ENCODE data around the gene RAPGEF2. TPM values are rescaled to one million over a fixed set of nuclear protein-coding genes. Genes with fewer than 3 reads are reported as not detected.

The RAPGEF2 gene
- total RNA-seq, 1 donor from 2014 or later = 42.8 TPM

- intact Hi-C loops (cut with DNase I) = loop anchor here (10.0 kb wide), 1 partner anchor 164 kb away; no protein-coding TSS in a partner anchor
- DNase-seq (ENCODE audit: missing footprints) (no peak), ATAC-seq (no peak)
Observed at GRCh38 chr4:159280442-159281172, 177.7 kb downstream of the RAPGEF2 start.

- DNase-seq (ENCODE audit: missing footprints) (no peak), ATAC-seq (no peak)
- intact Hi-C loops (cut with DNase I) = loop anchor here (10.0 kb wide), 1 partner anchor 163 kb away; no protein-coding TSS in a partner anchor
Observed at GRCh38 chr4:159281771-159282170, 178.9 kb downstream of the RAPGEF2 start.

- no peak for ATAC-seq
- intact Hi-C loops (cut with DNase I) = loop anchor here (10.0 kb wide), 1 partner anchor 162 kb away; no protein-coding TSS in a partner anchor
- no peak for DNase-seq (ENCODE audit: missing footprints)
Observed at GRCh38 chr4:159282329-159282728, 179.4 kb downstream of the RAPGEF2 start.

GRCh38 chr4:159282944-159283343, 180.1 kb downstream of the RAPGEF2 start:
- intact Hi-C loops (cut with DNase I) = loop anchor here (10.0 kb wide), 1 partner anchor 162 kb away; no protein-coding TSS in a partner anchor
- DNase-seq (ENCODE audit: missing footprints) = no peak
- no peak for ATAC-seq

- DNase-seq (ENCODE audit: missing footprints) (no peak), ATAC-seq (no peak)
- intact Hi-C loops (cut with DNase I) = loop anchor here (10.0 kb wide), 1 partner anchor 161 kb away; no protein-coding TSS in a partner anchor
Observed at GRCh38 chr4:159283696-159284095, 180.8 kb downstream of the RAPGEF2 start.

- intact Hi-C loops (cut with DNase I) = loop anchor here (10.0 kb wide), 1 partner anchor 161 kb away; no protein-coding TSS in a partner anchor
- DNase-seq (ENCODE audit: missing footprints) (no peak), ATAC-seq (no peak)
Observed at GRCh38 chr4:159284113-159284512, 181.2 kb downstream of the RAPGEF2 start.

- intact Hi-C loops (cut with DNase I) = loop anchor here (5.0 to 10.0 kb wide), 2 partner anchors 38 to 160 kb away; no protein-coding TSS in a partner anchor
- ATAC-seq = no peak
- no peak for DNase-seq (ENCODE audit: missing footprints)
Observed at GRCh38 chr4:159284733-159285132, 181.9 kb downstream of the RAPGEF2 start.

- intact Hi-C loops (cut with DNase I) = loop anchor here (5.0 to 10.0 kb wide), 2 partner anchors 35 to 157 kb away; no protein-coding TSS in a partner anchor
- DNase-seq (ENCODE audit: missing footprints) = no peak
- ATAC-seq = no peak
Observed at GRCh38 chr4:159287767-159288166, 184.9 kb downstream of the RAPGEF2 start.

- intact Hi-C loops (cut with DNase I) = loop anchor here (5.0 to 10.0 kb wide), 3 partner anchors 33 to 155 kb away; no protein-coding TSS in a partner anchor
- no peak for DNase-seq (ENCODE audit: missing footprints)
- ATAC-seq = no peak
Observed at GRCh38 chr4:159289682-159290081, 186.8 kb downstream of the RAPGEF2 start.

- DNase-seq (ENCODE audit: missing footprints) (no peak), ATAC-seq (no peak)
- intact Hi-C loops (cut with DNase I) = loop anchor here (5.0 kb wide), 1 partner anchor 42 kb away; no protein-coding TSS in a partner anchor
Observed at GRCh38 chr4:159290321-159291030, 187.6 kb downstream of the RAPGEF2 start.

GRCh38 chr4:159291176-159291575, 188.3 kb downstream of the RAPGEF2 start:
- DNase-seq (ENCODE audit: missing footprints) = no peak
- ATAC-seq = no peak
- intact Hi-C loops (cut with DNase I) = loop anchor here (5.0 kb wide), 1 partner anchor 41 kb away; no protein-coding TSS in a partner anchor

GRCh38 chr4:159292137-159292896, 189.4 kb downstream of the RAPGEF2 start:
- intact Hi-C loops (cut with DNase I) = loop anchor here (5.0 kb wide), 1 partner anchor 40 kb away; no protein-coding TSS in a partner anchor
- ATAC-seq = no peak

GRCh38 chr4:159293811-159294515, 191.1 kb downstream of the RAPGEF2 start:
- intact Hi-C loops (cut with DNase I) = loop anchor here (5.0 kb wide), 1 partner anchor 38 kb away; no protein-coding TSS in a partner anchor
- DNase-seq (ENCODE audit: missing footprints) = no peak
- ATAC-seq = no peak

More at GRCh38 chr4:159292137-159292896, 189.4 kb downstream of the RAPGEF2 start:
- DNase-seq (ENCODE audit: missing footprints) = no peak

GRCh38 chr4:159296061-159296460, 193.2 kb downstream of the RAPGEF2 start:
- DNase-seq (ENCODE audit: missing footprints) = no peak
- no peak for ATAC-seq
- intact Hi-C loops (cut with DNase I) = no loop called here

- intact Hi-C loops (cut with DNase I) = no loop called here
- no peak for DNase-seq (ENCODE audit: missing footprints)
- ATAC-seq = no peak
Observed at GRCh38 chr4:159297091-159297490, 194.2 kb downstream of the RAPGEF2 start.

GRCh38 chr4:159298502-159298901, 195.6 kb downstream of the RAPGEF2 start:
- intact Hi-C loops (cut with DNase I) = no loop called here
- no peak for DNase-seq (ENCODE audit: missing footprints)
- no peak for ATAC-seq

GRCh38 chr4:159303435-159303834, 200.6 kb downstream of the RAPGEF2 start:
- intact Hi-C loops (cut with DNase I) = no loop called here
- DNase-seq (ENCODE audit: missing footprints) = no peak
- no peak for ATAC-seq

- ATAC-seq (no peak), DNase-seq (ENCODE audit: missing footprints) (no peak)
- intact Hi-C loops (cut with DNase I) = no loop called here
Observed at GRCh38 chr4:159305129-159305528, 202.2 kb downstream of the RAPGEF2 start.
